ENCODE results near the gene RSPH1. TPM values are rescaled to one million over a fixed set of nuclear protein-coding genes. Genes with fewer than 3 reads are reported as not detected.
A peak's percentile ranks its signal among the peaks of the same experiment; 100 is the strongest.

Gene RSPH1
- total and polyA plus RNA-seq, 2 of the 4 experiments (the other 2 are of a cell fraction), result not detected

DNA sequence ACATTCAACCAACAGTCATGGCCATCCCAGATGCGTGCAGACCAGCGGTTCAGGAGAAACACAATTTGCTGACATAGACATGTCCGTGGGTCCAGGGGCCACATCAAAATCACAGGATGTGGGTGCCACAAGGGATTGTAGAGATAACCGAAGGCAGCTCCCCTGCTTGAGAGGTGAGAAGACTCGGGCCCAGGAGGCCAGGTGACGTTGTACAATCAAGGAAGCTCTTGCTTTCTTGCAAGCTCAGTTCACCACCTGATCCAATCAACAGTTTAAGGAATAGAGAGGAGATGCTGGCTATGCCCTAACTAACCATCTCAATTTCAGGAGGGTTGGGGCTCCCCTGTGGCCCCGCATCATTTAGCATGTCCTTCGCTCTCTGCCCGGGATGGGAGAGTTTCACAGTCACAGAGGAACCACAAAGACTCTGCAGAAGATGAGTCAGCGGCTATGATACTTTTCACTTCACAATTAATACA lies 72.8 kb downstream of the RSPH1 start:
- DNase-seq (no peak), ATAC-seq (ENCODE audit: low read depth) (no peak)
- Histone ChIP-seq H3K18ac (ENCODE audit: low read depth, low read length) (no peak overlapping the region), H4K5ac (ENCODE audit: low read depth, low read length) (no peak overlapping the region), H3K9ac (ENCODE audit: low read depth, low read length) (no peak overlapping the region), H2BK15ac (ENCODE audit: low read depth, low read length) (no peak overlapping the region), H3K36me3 (ENCODE audit: control insufficient read depth, insufficient read depth, low read length) (no peaks in the 10 kb centered on the region), H2AK5ac (ENCODE audit: low read depth, low read length) (no peak overlapping the region), H3K23ac (ENCODE audit: low read depth, low read length) (no peak overlapping the region), H4K8ac (ENCODE audit: low read depth in 2 of 2, low read length in 2 of 2) (no peak overlapping the region), H2BK20ac (ENCODE audit: low read depth, low read length) (no peak overlapping the region), H3K14ac (replicated peaks; ENCODE audit: low read depth, low read length) (no peak overlapping the region), H3K56ac (ENCODE audit: extremely low read depth, insufficient read depth, low read length) (no peak overlapping the region), H3K79me1 (ENCODE audit: low read depth in 1 of 2, low read length in 2 of 2) (no peaks in the 10 kb centered on the region), H2BK120ac (ENCODE audit: low read depth, low read length) (no peak overlapping the region), H3K4me1 (ENCODE audit: control insufficient read depth, insufficient read depth, low read length) (no peaks in the 10 kb centered on the region), H3K4me3 (ENCODE audit: insufficient read depth, low read depth, low read length) (no peak overlapping the region), H4K91ac (ENCODE audit: insufficient read depth, low read depth, low read length) (no peak overlapping the region), H3K9me1 (ENCODE audit: insufficient read depth, low read length) (no peaks in the 10 kb centered on the region), H4K20me1 (ENCODE audit: insufficient read depth, low read length) (no peaks in the 10 kb centered on the region), H3K4ac (ENCODE audit: low read depth, low read length) (no peak overlapping the region), H2BK5ac (ENCODE audit: low read depth, low read length, poor library complexity, severe bottlenecking) (no peak overlapping the region), H3K4me2 (ENCODE audit: low read depth, low read length) (no peak overlapping the region), H3K9me3 (ENCODE audit: control insufficient read depth, insufficient read depth, low read length) (no peaks in the 10 kb centered on the region), H2AFZ (replicated peaks; ENCODE audit: low read length, poor library complexity) (no peak overlapping the region), H3K27ac (ENCODE audit: insufficient read depth, low read length) (no peak overlapping the region), H2AK9ac (replicated peaks; ENCODE audit: low read depth, low read length, poor library complexity) (peak overlapping the region; percentile 19), H3K27me3 (ENCODE audit: control insufficient read depth, insufficient read depth, low read length) (peaks cover 19% of the 10 kb centered on the region)
- ChIA-PET POLR2A (ENCODE audit: unreplicated experiment) (no interaction called here), CTCF (no interaction called here)
- dilution Hi-C loops (cut with HindIII; ENCODE audit: low sequenced_read_pairs, unreplicated experiment) (no loop called here), intact Hi-C loops (cut with micrococcal nuclease) (no loop called here), in situ Hi-C loops (cut with MboI; ENCODE audit: low sequenced_read_pairs) (no loop called here)
- no peak for TF ChIP-seq ELK1 (IDR thresholded peaks at IDR 0.05; ENCODE audit: borderline replicate concordance, low read depth, low read length)
- TF ChIP-seq RAD21 (IDR thresholded peaks at IDR 0.05; ENCODE audit: low read length), result no peak
- TF ChIP-seq FOS (IDR thresholded peaks at IDR 0.05; ENCODE audit: low read depth, low read length), result no peak
- TF ChIP-seq MAFK (IDR thresholded peaks at IDR 0.05; ENCODE audit: low read depth, low read length), result 0 out of 2 replicates have a peak, but pooled peaks have one; percentile 18
- 61% methylated on average over 4 of the region's 10 CpGs; no CpG with 5 or more reads in 1 of the 2 experiments for WGBS, 2 experiments (ENCODE audit: extremely low coverage in 2 of 2, insufficient read length in 1 of 2)
- BruUV-seq (replicated peaks), result no TSS peak

Other genes with a start within 250 kb of the RSPH1 start
- not detected in 2 replicates for gene TFF3, start 180.8 kb downstream of the RSPH1 start, total RNA-seq (2012; rRNA removed)
- not detected in 2 replicates for gene TFF3, start 180.8 kb downstream of the RSPH1 start, polyA plus RNA-seq (2012; rRNA removed)
- gene TFF2, start 145.2 kb downstream of the RSPH1 start, total RNA-seq (2012; rRNA removed), result not detected in 2 replicates
- not detected in 2 replicates for gene TFF2, start 145.2 kb downstream of the RSPH1 start, polyA plus RNA-seq (2012; rRNA removed)
- gene TFF1, start 129.7 kb downstream of the RSPH1 start, total RNA-seq (2012; rRNA removed), result not detected in 2 replicates
- gene TFF1, start 129.7 kb downstream of the RSPH1 start, polyA plus RNA-seq (2012; rRNA removed), result not detected in 2 replicates
- not detected in 2 replicates for gene TMPRSS3, start 100.2 kb downstream of the RSPH1 start, total RNA-seq (2012; rRNA removed)
- gene TMPRSS3, start 100.2 kb downstream of the RSPH1 start, polyA plus RNA-seq (2012; rRNA removed), result not detected in 2 replicates
- not detected in 2 replicates for gene UBASH3A, start 92.3 kb downstream of the RSPH1 start, total RNA-seq (2012; rRNA removed)
- not detected in 2 replicates for gene UBASH3A, start 92.3 kb downstream of the RSPH1 start, polyA plus RNA-seq (2012; rRNA removed)
- 0.36 and 0.56 TPM in 2 replicates for gene SLC37A1, start 17.6 kb upstream of the RSPH1 start, total RNA-seq (2012; rRNA removed)
- gene SLC37A1, start 17.6 kb upstream of the RSPH1 start, polyA plus RNA-seq (2012; rRNA removed), result 0.48 and 0.65 TPM in 2 replicates
- gene PDE9A, start 157.4 kb upstream of the RSPH1 start, total RNA-seq (2012; rRNA removed), result 0.56 and 0.90 TPM in 2 replicates
- gene PDE9A, start 157.4 kb upstream of the RSPH1 start, polyA plus RNA-seq (2012; rRNA removed), result 0.89 and 1.1 TPM in 2 replicates

Measured in IMR-90 (cell line).